ENCODE results near the gene MXD4. TPM values are rescaled to one million over a fixed set of nuclear protein-coding genes. Genes with fewer than 3 reads are reported as not detected.

Gene MXD4
- total RNA-seq, 1 experiment from 2014 or later: 22.3 TPM

GRCh38 chr4:2253160-2254084 lies 8.5 kb downstream of the MXD4 start:
- no peak for DNase-seq
- Histone ChIP-seq H3K27me3 (replicated peaks; ENCODE audit: control insufficient read depth, insufficient read depth, low read length) (no peaks in the 10 kb centered on the region), H3K36me3 (ENCODE audit: control insufficient read depth, insufficient read depth, low read length) (no peaks in the 10 kb centered on the region), H3K4me3 (ENCODE audit: low read depth, low read length) (no peak overlapping the region), H3K9me3 (no peaks in the 10 kb centered on the region), H3K4me1 (no peaks in the 10 kb centered on the region)
- H3K27me3 Mint-ChIP-seq (ENCODE audit: insufficient read depth, unreplicated experiment): no peaks in the 10 kb centered on the region
- no peaks in the 10 kb centered on the region for H3K9me3 Mint-ChIP-seq (ENCODE audit: unreplicated experiment)
- no peaks in the 10 kb centered on the region for H3K4me1 Mint-ChIP-seq (ENCODE audit: low read depth, unreplicated experiment)
- H3K4me3 Mint-ChIP-seq (ENCODE audit: unreplicated experiment): no peak overlapping the region
- TF ChIP-seq, protein P1, sequence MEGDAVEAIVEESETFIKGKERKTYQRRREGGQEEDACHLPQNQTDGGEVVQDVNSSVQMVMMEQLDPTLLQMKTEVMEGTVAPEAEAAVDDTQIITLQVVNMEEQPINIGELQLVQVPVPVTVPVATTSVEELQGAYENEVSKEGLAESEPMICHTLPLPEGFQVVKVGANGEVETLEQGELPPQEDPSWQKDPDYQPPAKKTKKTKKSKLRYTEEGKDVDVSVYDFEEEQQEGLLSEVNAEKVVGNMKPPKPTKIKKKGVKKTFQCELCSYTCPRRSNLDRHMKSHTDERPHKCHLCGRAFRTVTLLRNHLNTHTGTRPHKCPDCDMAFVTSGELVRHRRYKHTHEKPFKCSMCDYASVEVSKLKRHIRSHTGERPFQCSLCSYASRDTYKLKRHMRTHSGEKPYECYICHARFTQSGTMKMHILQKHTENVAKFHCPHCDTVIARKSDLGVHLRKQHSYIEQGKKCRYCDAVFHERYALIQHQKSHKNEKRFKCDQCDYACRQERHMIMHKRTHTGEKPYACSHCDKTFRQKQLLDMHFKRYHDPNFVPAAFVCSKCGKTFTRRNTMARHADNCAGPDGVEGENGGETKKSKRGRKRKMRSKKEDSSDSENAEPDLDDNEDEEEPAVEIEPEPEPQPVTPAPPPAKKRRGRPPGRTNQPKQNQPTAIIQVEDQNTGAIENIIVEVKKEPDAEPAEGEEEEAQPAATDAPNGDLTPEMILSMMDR (IDR thresholded peaks at IDR 0.05; ENCODE audit: insufficient read depth in 1 of 2, low read depth in 1 of 2, low read length in 1 of 2, severe bottlenecking in 1 of 2, unreplicated experiment in 1 of 2): no peak
- intact Hi-C loops (cut with micrococcal nuclease; ENCODE audit: unreplicated experiment): no loop called here
- CTCF ChIA-PET: no interaction called here
- POLR2A ChIA-PET: interaction anchor here (0.6 kb wide), 1 partner anchor 9 kb away, joined by 6 read pairs; no protein-coding TSS in a partner anchor
- H3K36me3 Mint-ChIP-seq (ENCODE audit: insufficient read depth, unreplicated experiment): peaks cover 11% of the 10 kb centered on the region
- BruUV-seq (replicated peaks): TSS peak; percentile 10
- H3K27ac Mint-ChIP-seq (ENCODE audit: unreplicated experiment): no peak overlapping the region

- Histone ChIP-seq H3K4me1 (no peaks in the 10 kb centered on the region), H3K27me3 (replicated peaks; ENCODE audit: control insufficient read depth, insufficient read depth, low read length) (no peaks in the 10 kb centered on the region), H3K36me3 (ENCODE audit: control insufficient read depth, insufficient read depth, low read length) (no peaks in the 10 kb centered on the region), H3K9me3 (no peaks in the 10 kb centered on the region), H3K4me3 (ENCODE audit: low read depth, low read length) (no peak overlapping the region)
- no peak overlapping the region for H3K27ac Mint-ChIP-seq (ENCODE audit: unreplicated experiment)
- no peak overlapping the region for H3K4me3 Mint-ChIP-seq (ENCODE audit: unreplicated experiment)
- DNase-seq: peak in 1 of 2 experiments; percentile 23
- CTCF ChIA-PET: no interaction called here
- TF ChIP-seq, protein P1 (IDR thresholded peaks at IDR 0.05; ENCODE audit: insufficient read depth in 1 of 2, low read depth in 1 of 2, low read length in 1 of 2, severe bottlenecking in 1 of 2, unreplicated experiment in 1 of 2): no peak
- intact Hi-C loops (cut with micrococcal nuclease; ENCODE audit: unreplicated experiment): no loop called here
- H3K27me3 Mint-ChIP-seq (ENCODE audit: insufficient read depth, unreplicated experiment): no peaks in the 10 kb centered on the region
- peaks cover 11% of the 10 kb centered on the region for H3K36me3 Mint-ChIP-seq (ENCODE audit: insufficient read depth, unreplicated experiment)
- no peaks in the 10 kb centered on the region for H3K4me1 Mint-ChIP-seq (ENCODE audit: low read depth, unreplicated experiment)
- POLR2A ChIA-PET: interaction anchor here (0.6 kb wide), 1 partner anchor 8 kb away, joined by 6 read pairs; no protein-coding TSS in a partner anchor
- H3K9me3 Mint-ChIP-seq (ENCODE audit: unreplicated experiment): no peaks in the 10 kb centered on the region
- BruUV-seq (replicated peaks): no TSS peak
Observed at GRCh38 chr4:2252530-2253091, 9.3 kb downstream of the MXD4 start.

- peak in 1 of 2 experiments; percentile 25 for DNase-seq
- H3K27me3 ChIP-seq (replicated peaks; ENCODE audit: control insufficient read depth, insufficient read depth, low read length): no peaks in the 10 kb centered on the region
- intact Hi-C loops (cut with micrococcal nuclease; ENCODE audit: unreplicated experiment): no loop called here
- Mint-ChIP-seq H3K27me3 (ENCODE audit: insufficient read depth, unreplicated experiment) (no peaks in the 10 kb centered on the region), H3K9me3 (ENCODE audit: unreplicated experiment) (no peaks in the 10 kb centered on the region), H3K27ac (ENCODE audit: unreplicated experiment) (no peak overlapping the region), H3K4me3 (ENCODE audit: unreplicated experiment) (no peak overlapping the region), H3K36me3 (ENCODE audit: insufficient read depth, unreplicated experiment) (peaks cover 11% of the 10 kb centered on the region), H3K4me1 (ENCODE audit: low read depth, unreplicated experiment) (no peaks in the 10 kb centered on the region)
- no peaks in the 10 kb centered on the region for H3K9me3 ChIP-seq
- CTCF ChIA-PET: no interaction called here
- no peaks in the 10 kb centered on the region for H3K36me3 ChIP-seq (ENCODE audit: control insufficient read depth, insufficient read depth, low read length)
- no TSS peak for BruUV-seq (replicated peaks)
- POLR2A ChIA-PET: no interaction called here
- no peaks in the 10 kb centered on the region for H3K4me1 ChIP-seq
- no peak overlapping the region for H3K4me3 ChIP-seq (ENCODE audit: low read depth, low read length)
- TF ChIP-seq, protein P1 (IDR thresholded peaks at IDR 0.05; ENCODE audit: insufficient read depth in 1 of 2, low read depth in 1 of 2, low read length in 1 of 2, severe bottlenecking in 1 of 2, unreplicated experiment in 1 of 2): no peak
Observed at GRCh38 chr4:2251795-2252529, 9.9 kb downstream of the MXD4 start.

Measured in Caco-2 (cell line).